HEK293 (cell line): Measurements from ENCODE around the gene C13orf46.

Experiments
- CTCF ChIA-PET: fragments of 350-600 bp; formaldehyde crosslinking; extraction: SDS; loops from one replicate; lab custom pipeline; 2021; ENCODE audit warnings: antibody characterized with exemption; lab: Yijun Ruan, JAX
- POLR2A ChIA-PET: fragments of 300-600 bp; formaldehyde crosslinking; extraction: SDS; loops from one replicate; lab custom pipeline; 2020; ENCODE audit warnings: antibody characterized with exemption, inconsistent platforms; lab: Yijun Ruan, JAX
- H3K27ac ChIP-seq: fragments of 200-500 bp; sonication (Bioruptor generic); 2 replicates; pipeline ENCODE4 v1.5.1; 2014; ENCODE audit warnings: low read depth, low read length, control low read depth, inconsistent platforms; ENCODE audit errors: extremely low read depth
- H3K36me3 ChIP-seq, 2 experiments: fragments of 200-500 bp in 1 of 2; sonication (Bioruptor generic) in 1 of 2; 1 replicate in 1 of 2; 2 replicates in 1 of 2; pipeline ENCODE4 v1.5.1; 2014 to 2017; ENCODE audit warnings: inconsistent platforms in 2 of 2, low read length in 2 of 2; ENCODE audit not compliant: control insufficient read depth in 2 of 2, insufficient read depth in 1 of 2
- H3K4me1 ChIP-seq: fragments of 200-500 bp; sonication (Bioruptor generic); 2 replicates; pipeline ENCODE4 v1.5.1; 2014; ENCODE audit warnings: mild to moderate bottlenecking, low read length, inconsistent platforms; ENCODE audit not compliant: control insufficient read depth, insufficient read depth
- H3K4me3 ChIP-seq: 2 replicates; pipeline ENCODE4 v1.5.1; 2011; ENCODE audit warnings: low read depth, mild to moderate bottlenecking, control low read depth, low read length, moderate library complexity
- H3K9me3 ChIP-seq: fragments of 200-500 bp; sonication (Bioruptor generic); 2 replicates; pipeline ENCODE4 v1.5.1; 2014; ENCODE audit warnings: low read depth, low read length, inconsistent platforms; ENCODE audit not compliant: control insufficient read depth, insufficient read depth
- BCL11A ChIP-seq: fragments of 450-650 bp; formaldehyde crosslinking; IDR thresholded peaks from 2 replicates; pipeline ENCODE4 v1.5.1; 2016; ENCODE audit warnings: low read depth, missing biosample characterization, missing genetic modification characterization
- EGR2 ChIP-seq: fragments of 450-650 bp; formaldehyde crosslinking; IDR thresholded peaks from 2 replicates; pipeline ENCODE4 v1.5.1; 2016; ENCODE audit warnings: low read depth, missing biosample characterization, missing genetic modification characterization
- GLI2 ChIP-seq: fragments of 450-650 bp; formaldehyde crosslinking; IDR thresholded peaks from 2 replicates; pipeline ENCODE4; 2017; ENCODE audit warnings: missing biosample characterization, missing genetic modification characterization, low read depth, borderline replicate concordance
- GLIS1 ChIP-seq: fragments of 450-650 bp; formaldehyde crosslinking; IDR thresholded peaks from 2 replicates; pipeline ENCODE4 v1.5.1; 2016; ENCODE audit warnings: missing biosample characterization, missing genetic modification characterization
- HOXC10 ChIP-seq: sonication (generic); formaldehyde crosslinking; IDR thresholded peaks from 2 replicates; pipeline ENCODE4 v1.8.1; 2023; ENCODE audit warnings: mild to moderate bottlenecking, missing genetic modification reagents
- KLF10 ChIP-seq: fragments of 450-650 bp; IDR thresholded peaks from 2 replicates; pipeline ENCODE4 v1.5.1; 2018; ENCODE audit warnings: missing biosample characterization, mild to moderate bottlenecking, missing genetic modification characterization
- PRDM10 ChIP-seq: fragments of 450-650 bp; formaldehyde crosslinking; IDR thresholded peaks from 2 replicates; pipeline ENCODE4 v1.5.1; 2016; ENCODE audit warnings: missing biosample characterization, missing genetic modification characterization
- PRDM2 ChIP-seq: fragments of 450-650 bp; formaldehyde crosslinking; IDR thresholded peaks from 2 replicates; pipeline ENCODE4 v1.5.1; 2016; ENCODE audit warnings: missing biosample characterization, missing genetic modification characterization, borderline replicate concordance
- YY2 ChIP-seq: fragments of 450-650 bp; formaldehyde crosslinking; IDR thresholded peaks from 2 replicates; pipeline ENCODE4 v1.5.1; 2016; ENCODE audit warnings: missing biosample characterization, missing genetic modification characterization
- ZBTB49 ChIP-seq: fragments of 450-650 bp; formaldehyde crosslinking; IDR thresholded peaks from 2 replicates; pipeline ENCODE4 v1.5.1; 2016; ENCODE audit warnings: missing biosample characterization, missing genetic modification characterization, low read depth
- ZFP37 ChIP-seq: fragments of 450-650 bp; formaldehyde crosslinking; IDR thresholded peaks from 2 replicates; pipeline ENCODE4 v1.5.1; 2016; ENCODE audit warnings: missing biosample characterization, missing genetic modification characterization
- ZNF121 ChIP-seq: fragments of 450-650 bp; formaldehyde crosslinking; IDR thresholded peaks from 2 replicates; pipeline ENCODE4 v1.5.1; 2016; ENCODE audit warnings: missing biosample characterization, missing genetic modification characterization
- ZNF391 ChIP-seq: fragments of 450-650 bp; formaldehyde crosslinking; IDR thresholded peaks from 2 replicates; pipeline ENCODE4 v1.5.1; 2016; ENCODE audit warnings: low read depth, missing biosample characterization, missing genetic modification characterization, borderline replicate concordance
- ZNF423 ChIP-seq: fragments of 450-650 bp; formaldehyde crosslinking; IDR thresholded peaks from 2 replicates; pipeline ENCODE4 v1.5.1; 2016; ENCODE audit warnings: missing biosample characterization, missing genetic modification characterization
- ZNF48 ChIP-seq: fragments of 450-650 bp; formaldehyde crosslinking; IDR thresholded peaks from 2 replicates; pipeline ENCODE4 v1.5.1; 2016; ENCODE audit warnings: missing biosample characterization, missing genetic modification characterization
- ZNF514 ChIP-seq: fragments of 450-650 bp; formaldehyde crosslinking; IDR thresholded peaks from 2 replicates; pipeline ENCODE4 v1.5.1; 2016; ENCODE audit warnings: missing biosample characterization, missing genetic modification characterization
- ZNF621 ChIP-seq: fragments of 450-650 bp; formaldehyde crosslinking; IDR thresholded peaks from 2 replicates; pipeline ENCODE4 v1.5.1; 2017; ENCODE audit warnings: missing biosample characterization, missing genetic modification characterization
- ZNF777 ChIP-seq: fragments of 450-650 bp; formaldehyde crosslinking; IDR thresholded peaks from 2 replicates; pipeline ENCODE4 v1.5.1; 2017; ENCODE audit warnings: missing biosample characterization, missing genetic modification characterization, borderline replicate concordance
- TF ChIP-seq, protein P1 (sequence below): fragments of 450-650 bp; formaldehyde crosslinking; IDR thresholded peaks from 2 replicates; pipeline ENCODE4 v1.5.1; 2016; ENCODE audit warnings: missing biosample characterization, missing genetic modification characterization

Gene C13orf46

GRCh38 chr13:113953561-113953960 is 20.3 kb downstream of the C13orf46 start:
- H3K27ac ChIP-seq = no peak overlapping the region
- CTCF ChIA-PET = interaction anchor here (0.6 to 0.9 kb wide), 3 partner anchors 10 to 229 kb away, joined by 3 to 7 read pairs (median 3); no protein-coding TSS in a partner anchor
- H3K4me1 ChIP-seq = no peaks in the 10 kb centered on the region
- H3K4me3 ChIP-seq = no peak overlapping the region
- H3K36me3 ChIP-seq = no peaks in the 10 kb centered on the region
- no peaks in the 10 kb centered on the region for H3K9me3 ChIP-seq
- TF ChIP-seq ZNF777 = no peak
- TF ChIP-seq ZNF121 (tag by site-specific recombination) = no peak
- no peak for TF ChIP-seq HOXC10 (CRISPR knock-in tag)
- no peak for TF ChIP-seq ZNF48 (tag by site-specific recombination)
- TF ChIP-seq GLIS1 (tag by site-specific recombination) = no peak
- no peak for TF ChIP-seq KLF10 (tag by site-specific recombination)
- TF ChIP-seq ZNF514 (tag by site-specific recombination) = no peak
- TF ChIP-seq ZNF423 (tag by site-specific recombination) = no peak
- TF ChIP-seq PRDM10 (tag by site-specific recombination) = no peak
- TF ChIP-seq EGR2 (tag by site-specific recombination) = no peak
- TF ChIP-seq, protein P1, sequence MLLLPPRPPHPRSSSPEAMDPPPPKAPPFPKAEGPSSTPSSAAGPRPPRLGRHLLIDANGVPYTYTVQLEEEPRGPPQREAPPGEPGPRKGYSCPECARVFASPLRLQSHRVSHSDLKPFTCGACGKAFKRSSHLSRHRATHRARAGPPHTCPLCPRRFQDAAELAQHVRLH (tag by site-specific recombination) = no peak
- POLR2A ChIA-PET = no interaction called here

DNA sequence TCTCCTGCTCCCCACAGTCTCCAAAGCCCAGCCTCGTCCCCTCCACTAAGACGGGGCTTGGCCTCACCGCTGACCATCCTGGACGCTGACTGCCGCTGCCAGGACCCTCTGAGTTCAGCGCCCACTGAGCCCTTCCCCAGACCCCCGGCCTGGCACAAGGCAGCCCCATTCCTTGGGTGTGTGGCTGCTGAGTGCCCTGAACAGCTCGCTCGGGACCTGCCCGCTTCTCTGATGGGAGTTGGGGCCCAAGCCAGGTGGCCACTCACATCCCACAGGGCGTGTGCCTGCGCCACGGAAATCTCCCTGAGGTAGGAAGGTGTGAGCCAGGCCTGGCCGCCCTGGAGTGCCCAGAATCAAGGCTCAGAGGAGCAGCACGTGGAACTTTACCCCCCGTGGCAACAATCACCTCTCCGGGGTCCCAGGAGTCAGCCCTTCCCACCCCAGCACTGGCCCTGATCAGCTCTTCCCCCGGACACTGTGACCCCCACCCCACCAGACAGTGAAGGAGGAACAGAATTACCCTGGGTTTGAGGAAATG is 20.8 kb downstream of the C13orf46 start:
- ChIA-PET CTCF (interaction anchor here (0.6 to 0.9 kb wide), 3 partner anchors 10 to 229 kb away, joined by 3 to 7 read pairs (median 3); no protein-coding TSS in a partner anchor), POLR2A (no interaction called here)

More for the DNA sequence above, 20.8 kb downstream of the C13orf46 start:
- no peak for TF ChIP-seq GLI2 (tag by site-specific recombination)
- TF ChIP-seq BCL11A (tag by site-specific recombination) = no peak
- no peak for TF ChIP-seq ZNF391 (tag by site-specific recombination)
- no peak for TF ChIP-seq ZBTB49 (tag by site-specific recombination)
- TF ChIP-seq YY2 (tag by site-specific recombination) = no peak
- TF ChIP-seq PRDM2 = no peak
- no peak for TF ChIP-seq ZNF121 (tag by site-specific recombination)
- TF ChIP-seq EGR2 (tag by site-specific recombination) = no peak
- no peak for TF ChIP-seq ZNF621 (tag by site-specific recombination)
- TF ChIP-seq ZFP37 = no peak
- H3K27ac ChIP-seq = no peak overlapping the region
- H3K4me1 ChIP-seq = no peaks in the 10 kb centered on the region
- H3K4me3 ChIP-seq = no peak overlapping the region
- H3K36me3 ChIP-seq = no peaks in the 10 kb centered on the region
- H3K9me3 ChIP-seq = no peaks in the 10 kb centered on the region
